Skeletal muscle satellite cell (primary cell): Measurements from ENCODE around the gene MX1.

Source experiments
- H3K27me3 ChIP-seq: 2 replicates; pipeline ENCODE4 v1.7.0; 2013; ENCODE audit warnings: low read length; ENCODE audit not compliant: control insufficient read depth, insufficient read depth
- H3K36me3 ChIP-seq: 2 replicates; pipeline ENCODE4 v1.7.0; 2013; ENCODE audit warnings: mild to moderate bottlenecking, control low read depth, low read length; ENCODE audit not compliant: insufficient read depth
- H3K4me1 ChIP-seq: 2 replicates; pipeline ENCODE4 v1.7.0; 2013; ENCODE audit warnings: low read length; ENCODE audit not compliant: control insufficient read depth, insufficient read depth
- H3K4me2 ChIP-seq: 2 replicates; pipeline ENCODE4 v1.7.0; 2013; ENCODE audit warnings: mild to moderate bottlenecking, low read length
- H3K4me3 ChIP-seq: 2 replicates; pipeline ENCODE4 v1.7.0; 2013; ENCODE audit warnings: low read length
- H3K9ac ChIP-seq: 2 replicates; pipeline ENCODE4 v1.7.0; 2013; ENCODE audit warnings: mild to moderate bottlenecking, low read depth, low read length, moderate library complexity
- H3K9me3 ChIP-seq: replicated peaks from 2 replicates; pipeline ENCODE4 v1.7.0; 2013; ENCODE audit warnings: mild to moderate bottlenecking, control low read depth, low read length

MX1 gene

DNA sequence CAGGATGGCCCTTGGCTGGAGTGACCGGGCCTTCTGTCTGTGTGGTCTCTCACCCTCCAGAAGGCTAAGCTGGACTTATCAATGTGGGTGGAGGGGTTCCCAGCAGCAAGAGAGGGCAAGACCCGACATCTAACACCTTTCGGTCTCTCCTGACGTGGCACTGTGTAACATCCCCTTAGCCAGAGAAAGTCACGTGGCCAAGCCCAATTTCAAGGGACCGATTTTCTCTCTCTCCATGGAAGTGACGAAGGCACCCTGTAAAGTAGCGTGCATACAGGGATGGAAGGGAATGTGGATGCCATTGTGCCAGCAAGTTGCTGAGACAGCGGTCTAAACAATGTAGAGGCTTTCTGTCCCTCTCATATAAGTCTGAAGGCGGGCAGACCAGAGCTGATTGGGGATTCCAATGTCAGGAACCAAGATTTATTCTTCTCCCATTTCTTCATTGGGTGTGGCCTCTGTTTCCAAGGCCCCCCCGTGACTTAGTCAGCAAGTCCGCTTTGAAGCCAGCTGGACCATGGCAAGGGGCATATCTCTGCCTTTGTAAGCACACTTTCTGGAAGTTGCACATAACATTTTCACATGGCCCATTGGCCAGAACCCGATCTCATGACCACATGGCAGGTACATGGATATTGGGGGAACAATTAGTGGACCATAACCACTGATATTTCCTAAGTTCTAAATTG lies 12.5 kb downstream of the MX1 start:
- Histone ChIP-seq H3K4me3 (no peak overlapping the region), H3K27me3 (no peaks in the 10 kb centered on the region), H3K9ac (no peak overlapping the region), H3K9me3 (no peaks in the 10 kb centered on the region), H3K4me2 (no peak overlapping the region), H3K4me1 (no peaks in the 10 kb centered on the region), H3K36me3 (no peaks in the 10 kb centered on the region)

- Histone ChIP-seq H3K4me3 (no peak overlapping the region), H3K4me1 (no peaks in the 10 kb centered on the region), H3K4me2 (no peak overlapping the region), H3K9ac (no peak overlapping the region), H3K36me3 (no peaks in the 10 kb centered on the region), H3K9me3 (no peaks in the 10 kb centered on the region), H3K27me3 (no peaks in the 10 kb centered on the region)
These were observed 13.2 kb downstream of the MX1 start for GRCh38 chr21:41439248-41439647.

GRCh38 chr21:41441546-41441945 lies 15.5 kb downstream of the MX1 start:
- H3K4me3 ChIP-seq, result no peak overlapping the region
- no peaks in the 10 kb centered on the region for H3K36me3 ChIP-seq

GRCh38 chr21:41442481-41443186 lies 16.6 kb downstream of the MX1 start:
- Histone ChIP-seq H3K9me3 (no peaks in the 10 kb centered on the region), H3K9ac (no peak overlapping the region), H3K4me3 (no peak overlapping the region), H3K4me2 (no peak overlapping the region), H3K36me3 (no peaks in the 10 kb centered on the region), H3K4me1 (no peaks in the 10 kb centered on the region), H3K27me3 (no peaks in the 10 kb centered on the region)

More at GRCh38 chr21:41441546-41441945, 15.5 kb downstream of the MX1 start:
- H3K27me3 ChIP-seq, result no peaks in the 10 kb centered on the region
- no peaks in the 10 kb centered on the region for H3K9me3 ChIP-seq
- H3K4me2 ChIP-seq, result no peak overlapping the region
- H3K9ac ChIP-seq, result no peak overlapping the region
- H3K4me1 ChIP-seq, result no peaks in the 10 kb centered on the region

DNA sequence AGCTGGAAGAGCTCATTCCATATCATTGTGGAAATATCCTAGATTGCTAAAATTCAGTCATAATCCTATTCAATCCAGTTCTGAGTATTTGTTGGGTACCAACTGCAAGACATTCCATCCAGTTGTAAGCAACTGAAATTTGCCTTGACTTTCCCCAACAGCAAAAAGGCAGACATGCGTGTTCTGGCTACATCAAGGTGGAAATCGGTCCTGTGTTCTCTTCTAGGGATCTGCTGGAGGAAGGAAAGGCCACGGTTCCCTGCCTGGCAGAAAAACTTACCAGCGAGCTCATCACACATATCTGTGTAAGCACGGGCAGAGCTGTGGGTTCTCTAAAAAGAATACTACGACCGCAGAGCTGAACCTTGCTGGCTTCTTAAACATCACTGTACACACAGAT lies 17.5 kb downstream of the MX1 start:
- Histone ChIP-seq H3K9me3 (no peaks in the 10 kb centered on the region), H3K4me2 (no peak overlapping the region), H3K27me3 (no peaks in the 10 kb centered on the region), H3K4me3 (no peak overlapping the region), H3K4me1 (no peaks in the 10 kb centered on the region), H3K36me3 (no peaks in the 10 kb centered on the region), H3K9ac (no peak overlapping the region)

DNA sequence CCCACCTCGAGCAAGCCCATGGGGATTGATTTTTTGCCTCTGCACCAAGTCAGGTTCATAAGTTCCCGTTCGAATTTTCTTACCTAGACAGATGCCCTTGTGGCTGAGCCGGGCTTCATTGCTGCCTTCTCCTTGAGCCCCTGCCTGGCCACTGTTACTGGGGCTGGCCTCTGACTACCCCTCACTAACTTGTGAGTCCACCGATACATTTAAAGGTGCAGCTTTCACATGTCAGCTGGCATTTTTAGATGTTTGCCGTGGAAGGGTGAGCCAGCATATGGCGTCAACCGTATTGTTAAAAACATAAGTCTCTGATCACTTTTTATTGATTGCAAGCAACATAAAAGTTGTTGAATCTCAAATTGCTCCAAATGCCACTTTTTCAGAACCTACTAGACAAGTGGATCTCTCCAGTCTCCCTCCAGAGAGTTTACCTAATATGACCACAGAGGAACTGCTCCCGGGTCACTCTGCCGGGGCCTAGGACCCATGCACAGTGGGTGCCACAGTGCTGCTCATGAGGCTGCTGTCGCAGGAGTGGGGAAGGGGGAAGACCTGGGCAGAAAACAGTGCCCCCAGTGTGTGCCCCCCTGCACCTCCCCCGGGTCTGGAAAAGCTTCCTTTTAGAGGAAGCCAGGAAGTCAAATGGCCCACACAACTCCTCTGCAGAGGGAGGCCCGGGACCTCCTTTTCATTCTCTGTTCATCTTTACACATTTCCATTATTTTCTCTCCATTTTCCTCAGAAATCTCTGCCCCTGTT lies 18.8 kb downstream of the MX1 start:
- no peak overlapping the region for H3K4me3 ChIP-seq
- H3K9me3 ChIP-seq, result no peaks in the 10 kb centered on the region
- no peaks in the 10 kb centered on the region for H3K36me3 ChIP-seq
- no peak overlapping the region for H3K4me2 ChIP-seq
- H3K4me1 ChIP-seq, result no peaks in the 10 kb centered on the region
- no peak overlapping the region for H3K9ac ChIP-seq
- H3K27me3 ChIP-seq, result peaks cover under 1% of the 10 kb centered on the region

GRCh38 chr21:41445465-41445862 lies 19.4 kb downstream of the MX1 start:
- no peaks in the 10 kb centered on the region for H3K36me3 ChIP-seq
- no peaks in the 10 kb centered on the region for H3K9me3 ChIP-seq
- H3K4me2 ChIP-seq, result no peak overlapping the region
- H3K4me1 ChIP-seq, result no peaks in the 10 kb centered on the region
- H3K9ac ChIP-seq, result no peak overlapping the region
- H3K4me3 ChIP-seq, result no peak overlapping the region
- peaks cover 4% of the 10 kb centered on the region for H3K27me3 ChIP-seq

DNA sequence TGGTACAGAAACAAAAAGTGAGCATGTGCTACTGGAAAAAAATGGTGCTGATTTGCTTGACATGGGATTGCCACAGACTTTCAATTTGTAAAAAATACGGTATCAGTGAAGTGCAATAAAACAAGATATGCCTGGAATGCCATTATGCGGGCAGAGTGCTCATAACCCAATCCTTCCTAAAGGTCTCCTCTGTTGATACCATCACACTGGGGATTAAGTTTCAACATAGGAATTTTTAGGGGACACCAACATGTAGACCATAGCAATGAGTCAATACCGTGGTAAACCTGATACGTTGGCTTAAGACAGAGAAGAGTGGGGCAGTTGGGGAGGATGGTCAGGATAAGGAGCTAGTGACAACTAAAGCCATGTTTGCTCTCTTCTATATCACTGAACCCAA lies 20.5 kb downstream of the MX1 start:
- Histone ChIP-seq H3K9ac (no peak overlapping the region), H3K27me3 (peaks cover 4% of the 10 kb centered on the region), H3K36me3 (no peaks in the 10 kb centered on the region), H3K4me2 (no peak overlapping the region), H3K9me3 (no peaks in the 10 kb centered on the region), H3K4me3 (no peak overlapping the region), H3K4me1 (no peaks in the 10 kb centered on the region)

GRCh38 chr21:41447356-41447755 lies 21.3 kb downstream of the MX1 start:
- no peak overlapping the region for H3K4me3 ChIP-seq
- no peaks in the 10 kb centered on the region for H3K9me3 ChIP-seq
- no peak overlapping the region for H3K9ac ChIP-seq
- no peak overlapping the region for H3K4me2 ChIP-seq
- no peaks in the 10 kb centered on the region for H3K36me3 ChIP-seq
- H3K4me1 ChIP-seq, result no peaks in the 10 kb centered on the region
- peaks cover 4% of the 10 kb centered on the region for H3K27me3 ChIP-seq

GRCh38 chr21:41449613-41450012 lies 23.6 kb downstream of the MX1 start:
- Histone ChIP-seq H3K4me1 (no peaks in the 10 kb centered on the region), H3K4me2 (no peak overlapping the region), H3K27me3 (peaks cover 4% of the 10 kb centered on the region), H3K9me3 (no peaks in the 10 kb centered on the region), H3K4me3 (no peak overlapping the region), H3K9ac (no peak overlapping the region), H3K36me3 (no peaks in the 10 kb centered on the region)

DNA sequence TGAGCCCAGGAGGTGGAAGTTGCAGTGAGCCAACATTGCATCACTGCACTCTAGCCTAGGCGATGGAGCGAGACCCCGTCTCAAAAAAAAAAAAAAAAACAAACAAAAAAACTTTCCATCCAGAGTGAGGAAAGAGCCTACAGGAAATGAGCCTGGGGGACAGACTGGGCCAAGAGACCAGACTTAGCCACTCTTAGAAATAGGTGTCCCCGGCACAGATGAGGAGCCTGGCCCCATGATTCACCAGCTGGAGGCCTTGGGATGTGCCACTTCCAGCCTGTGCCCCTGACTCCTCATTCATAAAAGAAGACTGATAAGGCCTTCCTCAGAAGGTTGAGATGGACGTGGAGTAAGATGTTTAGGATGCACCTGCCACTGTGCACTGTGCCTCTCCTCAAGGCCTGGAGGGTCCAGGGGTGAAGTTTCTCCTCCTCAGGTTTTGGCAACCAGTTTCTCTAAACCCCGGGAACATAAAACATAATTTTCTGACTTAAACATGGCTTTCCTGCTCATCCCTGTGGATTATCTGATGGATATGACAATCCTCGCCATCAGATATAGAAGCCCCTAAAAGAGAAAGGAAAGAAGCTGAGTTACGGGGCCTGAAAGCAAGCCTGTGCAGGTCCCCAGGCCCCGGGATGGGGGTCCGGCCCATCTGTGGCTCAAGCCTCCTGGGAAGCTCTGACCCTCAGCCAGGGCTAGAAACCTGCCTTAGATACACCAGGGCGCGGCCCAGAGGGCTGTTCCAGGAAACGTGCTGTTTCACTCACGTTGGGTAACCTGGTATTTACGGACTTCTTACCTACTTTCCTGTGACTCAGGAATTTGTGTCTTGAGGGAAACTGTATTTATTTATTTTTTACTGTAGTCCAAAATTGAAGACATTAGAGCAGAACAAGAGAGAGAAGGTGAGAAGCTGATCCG lies 26.0 kb downstream of the MX1 start:
- no peaks in the 10 kb centered on the region for H3K9me3 ChIP-seq

More for the DNA sequence above, 26.0 kb downstream of the MX1 start:
- no peak overlapping the region for H3K4me3 ChIP-seq
- H3K27me3 ChIP-seq, result peaks cover 4% of the 10 kb centered on the region
- H3K4me1 ChIP-seq, result no peaks in the 10 kb centered on the region
- no peak overlapping the region for H3K4me2 ChIP-seq
- no peaks in the 10 kb centered on the region for H3K36me3 ChIP-seq
- no peak overlapping the region for H3K9ac ChIP-seq
